Neural cell (in vitro differentiated cells): ENCODE results near the gene CD14.

Experiments
- EZH2 ChIP-seq: fragments of 200-600, 300-800 bp; shearing (Covaris generic), sonication (generic); IDR thresholded peaks from 2 replicates; pipeline ENCODE4 v1.6.1; 2014; ENCODE audit warnings: antibody characterized with exemption, low read length, borderline replicate concordance, mild to moderate bottlenecking; ENCODE audit not compliant: insufficient read depth, poor library complexity, severe bottlenecking
- MXI1 ChIP-seq: fragments of 450-650 bp; conservative IDR thresholded peaks from 2 replicates; pipeline ENCODE4 v1.6.1; 2014; ENCODE audit warnings: antibody characterized with exemption, mild to moderate bottlenecking; ENCODE audit not compliant: poor library complexity, severe bottlenecking
- TAF1 ChIP-seq: IDR thresholded peaks from 2 replicates; pipeline ENCODE4 v1.6.1; 2012; ENCODE audit warnings: low read depth
- TF ChIP-seq, protein P1 (sequence below): fragments of 450-650 bp; IDR thresholded peaks from 2 replicates; pipeline ENCODE4 v1.5.1; 2014; ENCODE audit warnings: antibody characterized with exemption, mild to moderate bottlenecking, moderate library complexity; ENCODE audit not compliant: poor library complexity, severe bottlenecking

DNA sequence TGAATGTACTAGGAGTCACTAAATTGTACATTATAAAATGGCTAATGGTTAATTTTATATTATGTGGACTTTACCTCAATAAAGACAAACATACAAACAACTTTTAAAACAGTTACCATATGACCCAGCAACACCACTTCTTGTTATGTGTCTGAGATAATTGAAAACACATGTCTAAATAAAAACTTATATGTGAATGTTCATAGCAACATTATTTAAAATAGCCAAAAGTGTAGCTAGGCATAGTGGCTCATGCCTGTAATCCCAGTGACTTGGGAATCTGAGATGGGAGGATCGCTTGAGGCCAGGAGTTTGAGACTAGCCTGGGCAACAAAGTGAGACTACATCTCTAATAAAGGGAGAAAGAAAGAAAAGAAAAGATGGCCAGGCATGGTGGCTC is 45.5 kb downstream of the CD14 start:
- TF ChIP-seq, protein P1, sequence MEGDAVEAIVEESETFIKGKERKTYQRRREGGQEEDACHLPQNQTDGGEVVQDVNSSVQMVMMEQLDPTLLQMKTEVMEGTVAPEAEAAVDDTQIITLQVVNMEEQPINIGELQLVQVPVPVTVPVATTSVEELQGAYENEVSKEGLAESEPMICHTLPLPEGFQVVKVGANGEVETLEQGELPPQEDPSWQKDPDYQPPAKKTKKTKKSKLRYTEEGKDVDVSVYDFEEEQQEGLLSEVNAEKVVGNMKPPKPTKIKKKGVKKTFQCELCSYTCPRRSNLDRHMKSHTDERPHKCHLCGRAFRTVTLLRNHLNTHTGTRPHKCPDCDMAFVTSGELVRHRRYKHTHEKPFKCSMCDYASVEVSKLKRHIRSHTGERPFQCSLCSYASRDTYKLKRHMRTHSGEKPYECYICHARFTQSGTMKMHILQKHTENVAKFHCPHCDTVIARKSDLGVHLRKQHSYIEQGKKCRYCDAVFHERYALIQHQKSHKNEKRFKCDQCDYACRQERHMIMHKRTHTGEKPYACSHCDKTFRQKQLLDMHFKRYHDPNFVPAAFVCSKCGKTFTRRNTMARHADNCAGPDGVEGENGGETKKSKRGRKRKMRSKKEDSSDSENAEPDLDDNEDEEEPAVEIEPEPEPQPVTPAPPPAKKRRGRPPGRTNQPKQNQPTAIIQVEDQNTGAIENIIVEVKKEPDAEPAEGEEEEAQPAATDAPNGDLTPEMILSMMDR, result no peak
- TF ChIP-seq EZH2 (no peak), MXI1 (no peak), TAF1 (no peak)
